HG03469 (cell line): ENCODE results near the gene FRMD4A.

Experiments used
- ATAC-seq: cut with Tn5 transposase; IDR thresholded peaks from one replicate; pipeline ENCODE4 v1.9.1; 2021; ENCODE audit warnings: mild to moderate bottlenecking, moderate library complexity, moderate number of reproducible peaks; ENCODE audit not compliant: unreplicated experiment

Gene FRMD4A

GRCh38 chr10:13739183-13739582 is 591.5 kb downstream of the FRMD4A start:
- no peak for ATAC-seq

GRCh38 chr10:13736506-13736905 is 594.2 kb downstream of the FRMD4A start:
- no peak for ATAC-seq

- ATAC-seq = no peak
These were observed 596.6 kb downstream of the FRMD4A start for GRCh38 chr10:13734151-13734550.

- no peak for ATAC-seq
These were observed 597.7 kb downstream of the FRMD4A start for GRCh38 chr10:13733071-13733470.

GRCh38 chr10:13732465-13732881 is 598.3 kb downstream of the FRMD4A start:
- no peak for ATAC-seq

- ATAC-seq = no peak
These were observed 598.9 kb downstream of the FRMD4A start for GRCh38 chr10:13731799-13732198.

- no peak for ATAC-seq
These were observed 599.8 kb downstream of the FRMD4A start for GRCh38 chr10:13730956-13731355.

- no peak for ATAC-seq
These were observed 600.4 kb downstream of the FRMD4A start for GRCh38 chr10:13730306-13730652.

- ATAC-seq = no peak
These were observed 601.0 kb downstream of the FRMD4A start for GRCh38 chr10:13729586-13730305.

GRCh38 chr10:13728898-13729535 is 601.7 kb downstream of the FRMD4A start:
- ATAC-seq = no peak

- no peak for ATAC-seq
These were observed 605.1 kb downstream of the FRMD4A start for GRCh38 chr10:13725594-13725993.

- no peak for ATAC-seq
These were observed 606.2 kb downstream of the FRMD4A start for GRCh38 chr10:13724484-13724883.

GRCh38 chr10:13722747-13723653 is 607.7 kb downstream of the FRMD4A start:
- no peak for ATAC-seq

GRCh38 chr10:13721486-13721885 is 609.2 kb downstream of the FRMD4A start:
- no peak for ATAC-seq

- ATAC-seq = no peak
These were observed 610.0 kb downstream of the FRMD4A start for GRCh38 chr10:13720699-13721098.

GRCh38 chr10:13719425-13719824 is 611.3 kb downstream of the FRMD4A start:
- ATAC-seq = no peak

- ATAC-seq = no peak
These were observed 611.9 kb downstream of the FRMD4A start for GRCh38 chr10:13718820-13719219.

- ATAC-seq = no peak
These were observed 612.6 kb downstream of the FRMD4A start for GRCh38 chr10:13717936-13718772.

- no peak for ATAC-seq
These were observed 613.2 kb downstream of the FRMD4A start for GRCh38 chr10:13717571-13717935.
